Activated CD4-positive, alpha-beta T cell treated with anti-CD3 and anti-CD28 coated beads for 24 hours (primary cell): ENCODE data around the gene CASKIN1.
"Not testable (repeated sequence)": the region's sequence is repeated elsewhere in the genome, so short reads cannot be mapped to it uniquely, and the experiment has no call there.

Experiments
- DNase-seq, 2 donors: peaks; one replicate each; pipeline ENCODE4 v3.0.0-alpha.2; 2020; ENCODE audit warnings: low read depth in 2 of 2

Gene CASKIN1

DNA sequence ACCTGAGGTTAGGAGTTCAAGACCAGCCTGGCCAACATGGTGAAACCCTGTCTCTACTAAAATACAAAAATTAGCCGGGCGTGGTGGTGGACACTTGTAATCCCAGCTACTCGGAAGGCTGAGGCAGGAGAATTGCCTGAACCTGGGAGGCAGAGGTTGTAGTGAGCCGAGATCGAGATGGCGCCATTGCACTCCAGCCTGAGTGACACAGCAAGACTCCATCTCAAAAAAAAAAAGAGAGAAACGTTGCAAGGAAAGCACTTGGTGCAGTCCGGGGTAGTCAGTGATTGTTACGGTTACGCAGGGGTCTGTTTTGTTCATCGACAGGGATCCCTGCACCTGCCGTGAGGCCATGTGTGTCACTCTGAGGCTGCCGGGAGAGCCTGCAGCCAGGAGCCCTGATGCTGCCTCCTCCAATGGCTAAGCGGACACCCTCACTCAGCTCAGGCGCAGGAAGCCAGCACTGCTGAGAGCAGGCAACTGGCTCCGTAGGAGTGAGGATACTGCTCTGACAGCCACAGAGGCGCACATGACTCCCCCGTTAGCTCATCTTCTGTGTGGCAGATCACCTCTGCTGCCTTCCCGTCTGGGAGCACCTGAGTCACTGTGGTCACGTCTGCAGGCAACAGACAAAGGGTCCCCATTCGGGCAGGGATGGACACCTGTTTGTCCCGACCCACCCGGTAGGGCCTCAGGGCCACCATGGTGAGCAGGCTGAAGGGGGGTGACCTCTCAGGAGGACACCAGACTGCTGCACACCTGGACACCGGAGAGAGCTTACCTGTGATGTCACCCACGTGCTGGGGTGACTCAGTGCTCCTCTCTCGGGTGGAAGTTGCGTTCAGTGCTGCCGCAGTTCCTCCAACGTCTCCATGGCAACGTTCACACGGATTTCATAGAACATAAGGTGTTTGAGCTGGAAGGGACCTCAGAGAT lies 53.2 kb downstream of the CASKIN1 start:
- no peak for DNase-seq

DNA sequence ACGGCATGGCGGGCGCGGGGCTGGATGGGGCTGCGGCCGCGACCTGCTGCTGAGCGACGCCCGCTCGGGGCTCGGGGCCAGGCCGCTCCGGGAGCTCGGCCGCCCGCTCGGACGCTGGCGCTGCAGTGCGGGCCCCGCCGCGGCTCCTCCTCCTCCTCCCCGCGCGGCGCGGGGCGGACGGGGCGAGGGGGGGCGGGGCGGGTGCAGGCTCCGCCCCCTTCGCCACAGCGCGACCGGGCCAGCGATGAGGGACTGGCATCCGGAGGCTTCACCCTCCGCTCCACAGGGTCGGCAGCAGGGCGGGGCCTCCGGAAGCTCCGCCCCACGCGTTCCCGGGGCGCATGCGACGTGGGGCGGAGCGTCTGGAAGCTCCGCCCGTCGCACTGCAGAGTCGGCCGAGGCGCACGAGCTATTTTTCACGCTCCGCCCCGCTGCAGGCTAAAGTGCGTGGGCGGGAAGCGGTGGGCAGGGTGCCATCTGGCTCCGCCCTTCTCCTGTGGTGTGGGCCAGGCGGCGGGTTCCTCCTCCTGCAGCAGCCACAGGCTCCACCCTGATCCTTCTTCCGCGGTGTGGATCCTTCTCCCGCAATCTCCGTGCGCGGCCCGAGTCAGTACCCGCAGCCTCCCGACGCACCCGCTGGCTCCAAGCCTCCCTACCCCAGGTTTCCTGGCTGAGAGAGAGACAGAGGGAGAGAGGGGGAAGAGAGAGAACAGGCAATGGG lies 60.5 kb downstream of the CASKIN1 start, which contains the start of gene PKD1:
Gene PKD1, minus strand, starts transcription at position 129 of the 721 bp plus-strand sequence. CDS start 209 bp downstream, outside the sequence.
- peak; percentile 98 for DNase-seq

DNA sequence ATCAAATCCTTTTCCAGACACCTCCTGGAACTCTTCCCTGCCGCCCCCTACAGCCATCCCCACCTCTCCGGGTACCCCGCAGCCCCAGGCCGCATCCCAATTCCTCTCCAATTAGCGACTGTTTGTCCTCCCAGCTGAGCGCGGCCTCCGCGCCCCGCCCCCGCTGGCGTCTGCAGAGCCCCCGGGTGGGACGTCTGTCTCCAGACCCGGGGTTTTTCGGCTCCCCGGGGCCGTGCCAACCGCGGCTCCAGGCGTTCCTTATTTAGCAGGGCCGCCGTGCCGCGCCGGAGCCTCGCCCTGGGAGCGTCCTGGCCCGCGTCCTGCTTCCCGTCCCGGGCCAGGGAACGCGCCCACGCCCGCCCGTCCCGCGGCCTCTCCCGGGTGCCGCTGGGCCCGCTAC lies 61.3 kb downstream of the CASKIN1 start:
- DNase-seq = not testable (repeated sequence)

DNA sequence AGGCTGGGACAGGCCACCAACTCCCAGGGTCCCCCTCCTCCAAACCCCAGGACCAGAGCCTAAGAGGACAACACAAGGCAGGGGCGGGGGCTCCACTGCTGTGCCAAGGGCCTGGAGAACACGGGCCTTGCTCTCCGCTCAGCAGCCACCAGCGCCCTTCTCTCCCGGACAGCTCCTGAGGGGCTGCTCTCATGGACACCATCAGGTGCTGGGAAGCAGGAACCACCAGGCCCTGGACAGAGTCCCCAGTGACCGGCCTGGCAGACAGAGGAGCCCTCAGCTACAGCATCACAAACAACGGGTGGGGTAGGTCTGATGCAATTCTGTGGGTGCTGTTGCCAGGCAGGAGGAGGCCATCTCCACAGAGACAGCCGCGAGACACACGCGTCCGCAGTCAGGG lies 62.6 kb downstream of the CASKIN1 start:
- DNase-seq = not testable (repeated sequence)

DNA sequence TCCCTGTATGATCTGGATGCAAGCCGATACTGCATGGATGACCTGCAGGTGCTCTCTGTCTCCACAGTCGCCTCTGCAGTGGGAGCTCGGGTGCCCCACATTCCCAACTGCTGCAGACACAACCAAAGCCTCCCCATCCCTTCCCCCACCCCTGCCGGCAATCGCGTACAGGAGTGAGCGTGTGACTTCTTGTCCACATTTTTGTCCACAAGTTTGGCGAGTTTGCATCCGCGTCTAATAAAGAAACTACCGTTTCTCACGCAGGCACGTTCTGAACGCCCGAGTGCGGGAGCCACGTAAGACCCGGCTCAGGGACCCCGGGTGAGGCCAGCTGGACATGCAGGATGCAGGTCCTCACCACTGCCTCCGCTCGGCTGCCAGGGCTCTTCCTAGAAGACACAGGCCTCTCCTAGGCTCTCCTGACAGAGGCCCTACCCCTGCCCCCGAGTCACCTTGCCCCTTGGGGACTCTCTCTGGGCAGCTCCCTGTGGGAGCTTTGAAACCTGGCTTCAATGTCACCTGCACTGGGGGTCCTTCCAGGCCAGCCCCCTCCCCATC lies 66.4 kb downstream of the CASKIN1 start:
- DNase-seq = not testable (repeated sequence)

DNA sequence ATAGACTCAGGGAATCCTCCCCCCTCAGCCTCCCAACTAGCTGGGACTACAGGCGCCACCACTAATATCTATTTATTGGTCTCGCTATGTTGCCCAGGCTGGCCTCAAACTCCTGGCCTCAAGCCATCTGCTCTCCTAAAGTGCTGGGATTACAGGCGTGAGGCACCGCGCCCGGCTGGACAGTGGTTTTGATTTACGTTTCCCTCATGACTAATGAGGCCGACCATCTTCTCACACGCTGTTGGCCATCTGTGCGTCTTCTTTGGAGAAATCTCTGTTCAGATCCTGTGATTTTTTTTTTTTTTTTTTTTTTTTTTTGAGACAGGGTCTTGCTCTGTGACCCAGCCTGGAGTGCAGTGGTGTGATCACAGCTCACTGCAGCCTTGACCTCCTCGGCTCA lies 67.2 kb downstream of the CASKIN1 start:
- not testable (repeated sequence) for DNase-seq

DNA sequence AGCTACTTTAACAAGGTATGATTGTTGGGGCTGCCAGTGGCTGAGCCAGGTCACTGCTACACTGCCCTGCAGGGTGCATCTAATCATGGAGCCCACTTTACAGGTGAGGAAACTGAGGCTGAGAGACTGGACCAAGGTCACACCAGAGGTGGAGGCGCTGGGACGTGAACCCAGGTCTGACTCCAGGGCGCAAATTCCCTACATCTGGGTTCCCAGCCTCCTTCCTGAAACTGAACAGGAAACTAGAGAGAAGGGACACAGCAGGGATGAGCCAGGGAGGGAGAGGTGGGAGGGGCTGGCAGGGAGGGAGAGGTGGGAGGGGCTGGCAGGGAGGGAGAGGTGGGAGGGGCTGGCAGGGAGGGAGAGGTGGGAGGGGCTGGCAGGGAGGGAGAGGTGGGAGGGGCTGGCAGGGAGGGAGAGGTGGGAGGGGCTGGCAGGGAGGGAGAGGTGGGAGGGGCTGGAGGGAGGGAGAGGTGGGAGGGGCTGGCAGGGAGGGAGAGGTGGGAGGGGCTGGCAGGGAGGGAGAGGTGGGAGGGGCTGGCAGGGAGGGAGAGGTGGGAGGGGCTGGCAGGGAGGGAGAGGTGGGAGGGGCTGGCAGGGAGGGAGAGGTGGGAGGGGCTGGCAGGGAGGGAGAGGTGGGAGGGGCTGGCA lies 68.7 kb downstream of the CASKIN1 start:
- not testable (repeated sequence) for DNase-seq
